ENCODE results near the gene ANXA1. TPM values are rescaled to one million over a fixed set of nuclear protein-coding genes. Genes with fewer than 3 reads are reported as not detected.

ANXA1 gene
- total RNA-seq, 5 donors from 2014 or later (not counting 1 experiment from before 2014, with no cell fraction given) = 173 to 570 (median 200) TPM

DNA sequence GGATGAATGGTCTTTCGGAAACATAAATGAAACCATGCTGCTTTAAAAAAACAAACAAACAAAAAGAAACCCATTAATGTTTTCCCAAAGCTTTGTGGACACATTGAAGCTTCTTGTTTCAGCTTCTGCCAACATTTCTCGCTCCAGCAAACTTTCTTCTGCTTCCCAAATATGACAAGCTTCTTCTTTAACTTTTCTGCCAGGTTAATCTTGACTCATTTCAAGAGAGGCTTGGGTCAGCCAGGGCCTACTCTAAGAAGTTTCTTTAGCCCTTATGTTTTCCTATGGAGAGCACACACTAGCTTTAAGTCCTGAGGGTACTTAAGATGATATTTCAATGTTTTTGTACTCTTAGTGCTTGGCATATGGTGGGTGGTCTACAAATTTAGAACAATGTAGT is 6.1 kb downstream of the ANXA1 start:
- Histone ChIP-seq H3K36me3 (ENCODE audit: control insufficient read depth in 2 of 2, extremely low read depth in 1 of 2, insufficient read depth in 1 of 2, low read length in 1 of 2) (peaks cover 0 to 39% of the 10 kb centered on the region in 2 donors), H3K4me1 (ENCODE audit: control insufficient read depth in 1 of 2, extremely low read depth in 1 of 2, insufficient read depth in 2 of 2, low read length in 2 of 2) (peaks cover 22 to 41% of the 10 kb centered on the region in 2 experiments), H3K9me3 (no peaks in the 10 kb centered on the region), H3K27ac (ENCODE audit: low read length) (peak overlapping the region; percentile 28), H3K4me3 (ENCODE audit: control insufficient read depth in 1 of 2, extremely low read depth in 1 of 2, low read length in 1 of 2) (no peak overlapping the region), H3K27me3 (replicated peaks in 1 of 2; ENCODE audit: control insufficient read depth in 2 of 2, extremely low read depth in 1 of 2, insufficient read depth in 2 of 2, low read length in 1 of 2) (no peaks in the 10 kb centered on the region)
- peak overlapping the region; percentile 38 to 49 (median 39) for H3K4me3 Mint-ChIP-seq
- ChIA-PET CTCF (interaction anchor here (0.6 to 2.0 kb wide), 4 partner anchors 15 to 1871 kb away, joined by 5 to 11 read pairs (median 8); no protein-coding TSS in a partner anchor), POLR2A (interaction anchor here (0.6 to 1.4 kb wide), 10 partner anchors 9 to 1435 kb away, joined by 3 to 9 read pairs (median 4); no protein-coding TSS in a partner anchor)
- no peak for ATAC-seq (replicated peaks in 1 of 4)
- WGBS (ENCODE audit: insufficient coverage) = 50% methylated on average over 1 of the region's 2 CpGs
- no peaks in the 10 kb centered on the region for H3K9me3 Mint-ChIP-seq
- H3K36me3 Mint-ChIP-seq = peaks cover 55% of the 10 kb centered on the region
- peak overlapping the region; percentile 61 to 71 for H3K27ac Mint-ChIP-seq
- no peaks in the 10 kb centered on the region for H3K27me3 Mint-ChIP-seq
- H3K4me1 Mint-ChIP-seq = peaks cover 59 to 73% (median 70%) of the 10 kb centered on the region in 3 donors
- no peak for DNase-seq

GRCh38 chr9:73158723-73159122 is 7.1 kb downstream of the ANXA1 start:
- peaks cover 0 to 47% of the 10 kb centered on the region in 2 donors for H3K36me3 ChIP-seq (ENCODE audit: control insufficient read depth in 2 of 2, extremely low read depth in 1 of 2, insufficient read depth in 1 of 2, low read length in 1 of 2)
- peaks cover 58 to 76% (median 69%) of the 10 kb centered on the region in 3 donors for H3K4me1 Mint-ChIP-seq
- H3K9me3 Mint-ChIP-seq = no peaks in the 10 kb centered on the region
- no peak overlapping the region for H3K27ac ChIP-seq (ENCODE audit: low read length)
- no peaks in the 10 kb centered on the region for H3K9me3 ChIP-seq
- peaks cover 61% of the 10 kb centered on the region for H3K36me3 Mint-ChIP-seq
- WGBS (ENCODE audit: insufficient coverage) = no CpG with 5 or more reads among the region's 6 CpGs
- no peak overlapping the region for H3K4me3 ChIP-seq (ENCODE audit: control insufficient read depth in 1 of 2, extremely low read depth in 1 of 2, low read length in 1 of 2)
- ChIA-PET CTCF (interaction anchor here (1.6 to 2.0 kb wide), 2 partner anchors 51 kb away, joined by 10 to 11 read pairs; no protein-coding TSS in a partner anchor), POLR2A (no interaction called here)
- peaks cover 24 to 35% of the 10 kb centered on the region in 2 experiments for H3K4me1 ChIP-seq (ENCODE audit: control insufficient read depth in 1 of 2, extremely low read depth in 1 of 2, insufficient read depth in 2 of 2, low read length in 2 of 2)
- H3K4me3 Mint-ChIP-seq = peak overlapping the region in 1 of 3 donors; percentile 45
- H3K27ac Mint-ChIP-seq = peak overlapping the region; percentile 24 to 67
- no peaks in the 10 kb centered on the region for H3K27me3 Mint-ChIP-seq
- no peaks in the 10 kb centered on the region for H3K27me3 ChIP-seq (replicated peaks in 1 of 2; ENCODE audit: control insufficient read depth in 2 of 2, extremely low read depth in 1 of 2, insufficient read depth in 2 of 2, low read length in 1 of 2)
- ATAC-seq (replicated peaks in 1 of 4) = no peak
- DNase-seq = no peak

- no peaks in the 10 kb centered on the region for H3K9me3 ChIP-seq
- ChIA-PET CTCF (interaction anchor here in 1 of 2 donors (1.6 kb wide), 1 partner anchor 15 kb away, joined by 5 read pairs; no protein-coding TSS in a partner anchor), POLR2A (interaction anchor here (0.8 to 2.4 kb wide), 2 partner anchors 11 to 47 kb away, joined by 3 to 8 read pairs; no protein-coding TSS in a partner anchor)
- peaks cover 38 to 61% (median 55%) of the 10 kb centered on the region in 3 donors for H3K4me1 Mint-ChIP-seq
- no peaks in the 10 kb centered on the region for H3K27me3 ChIP-seq (replicated peaks in 1 of 2; ENCODE audit: control insufficient read depth in 2 of 2, extremely low read depth in 1 of 2, insufficient read depth in 2 of 2, low read length in 1 of 2)
- no peaks in the 10 kb centered on the region for H3K27me3 Mint-ChIP-seq
- ATAC-seq (replicated peaks in 1 of 4) = no peak
- peaks cover 62% of the 10 kb centered on the region for H3K36me3 Mint-ChIP-seq
- DNase-seq = no peak
- WGBS (ENCODE audit: insufficient coverage) = 100% methylated on average over 2 of the region's 5 CpGs
- peak overlapping the region; percentile 28 to 36 for H3K27ac Mint-ChIP-seq
- peaks cover 0 to 66% of the 10 kb centered on the region in 2 donors for H3K36me3 ChIP-seq (ENCODE audit: control insufficient read depth in 2 of 2, extremely low read depth in 1 of 2, insufficient read depth in 1 of 2, low read length in 1 of 2)
- peak overlapping the region; percentile 6 for H3K27ac ChIP-seq (ENCODE audit: low read length)
- no peak overlapping the region for H3K4me3 ChIP-seq (ENCODE audit: control insufficient read depth in 1 of 2, extremely low read depth in 1 of 2, low read length in 1 of 2)
- peaks cover 14 to 20% of the 10 kb centered on the region in 2 experiments for H3K4me1 ChIP-seq (ENCODE audit: control insufficient read depth in 1 of 2, extremely low read depth in 1 of 2, insufficient read depth in 2 of 2, low read length in 2 of 2)
- H3K4me3 Mint-ChIP-seq = no peak overlapping the region
- H3K9me3 Mint-ChIP-seq = no peaks in the 10 kb centered on the region
Measured at GRCh38 chr9:73160868-73161267, 9.2 kb downstream of the ANXA1 start.

DNA sequence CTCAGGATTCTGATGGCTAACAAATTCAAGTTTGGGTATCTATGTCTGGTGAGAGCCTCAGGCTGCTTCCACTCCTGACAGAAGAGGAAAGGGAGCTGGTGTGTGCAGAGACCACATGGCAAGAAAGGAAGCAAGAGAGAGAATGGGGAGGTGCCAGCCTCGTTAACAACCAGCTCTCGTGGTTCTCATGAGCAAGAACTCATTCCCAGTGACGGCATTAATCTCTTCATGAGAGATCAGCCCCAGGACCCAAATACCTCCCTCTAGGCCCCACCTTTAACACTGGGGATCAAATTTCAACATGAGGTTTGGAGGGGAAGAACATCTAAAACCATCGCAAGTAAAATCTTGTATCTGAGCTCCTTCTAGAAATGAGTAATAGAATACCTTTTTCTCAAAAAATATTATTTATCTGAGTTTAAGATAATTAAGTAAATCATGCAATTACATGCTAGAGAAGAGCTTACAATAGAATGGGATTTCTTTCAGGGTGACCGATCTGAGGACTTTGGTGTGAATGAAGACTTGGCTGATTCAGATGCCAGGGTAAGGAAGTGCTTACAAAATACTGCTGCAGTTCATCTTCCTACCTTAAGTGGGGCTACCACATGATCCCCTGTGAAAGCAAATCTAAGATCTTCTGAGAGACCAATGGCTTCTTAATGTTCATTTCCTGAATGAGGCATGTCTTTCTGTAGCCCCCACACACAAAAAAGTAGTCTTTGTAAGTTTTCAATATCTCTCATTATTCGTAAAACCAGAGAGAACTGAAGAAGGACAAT is 11.5 kb downstream of the ANXA1 start:
- no peaks in the 10 kb centered on the region for H3K27me3 ChIP-seq (replicated peaks in 1 of 2; ENCODE audit: control insufficient read depth in 2 of 2, extremely low read depth in 1 of 2, insufficient read depth in 2 of 2, low read length in 1 of 2)
- no CpG with 5 or more reads among the region's 6 CpGs for WGBS (ENCODE audit: insufficient coverage)
- peaks cover 39 to 59% (median 56%) of the 10 kb centered on the region in 3 donors for H3K4me1 Mint-ChIP-seq

DNA sequence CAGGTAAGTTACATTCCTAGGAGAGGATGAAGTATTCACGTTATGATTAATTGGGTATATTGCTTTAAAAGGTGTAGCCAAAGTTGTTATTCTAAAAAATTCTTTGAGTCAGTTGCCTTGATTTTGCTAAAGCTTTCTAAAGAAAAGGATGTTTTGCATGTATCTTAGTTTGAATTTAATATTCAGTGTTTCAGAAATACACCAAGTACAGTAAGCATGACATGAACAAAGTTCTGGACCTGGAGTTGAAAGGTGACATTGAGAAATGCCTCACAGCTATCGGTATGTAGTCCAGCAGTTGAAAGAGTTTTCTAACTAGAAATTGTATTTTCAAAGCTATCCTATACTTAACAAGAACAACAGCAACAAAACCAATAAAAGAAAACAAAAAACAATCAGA is 14.2 kb downstream of the ANXA1 start:
- no peak overlapping the region for H3K4me3 ChIP-seq (ENCODE audit: control insufficient read depth in 1 of 2, extremely low read depth in 1 of 2, low read length in 1 of 2)
- Mint-ChIP-seq H3K27me3 (no peaks in the 10 kb centered on the region), H3K36me3 (peaks cover 58% of the 10 kb centered on the region), H3K9me3 (no peaks in the 10 kb centered on the region), H3K4me1 (peaks cover 30 to 41% (median 38%) of the 10 kb centered on the region in 3 donors), H3K4me3 (no peak overlapping the region), H3K27ac (peak overlapping the region; percentile 48 to 52)
- ChIA-PET POLR2A (interaction anchor here (0.6 to 1.8 kb wide), 5 partner anchors 8 to 53 kb away, joined by 3 to 8 read pairs (median 3); no protein-coding TSS in a partner anchor), CTCF (interaction anchor here in 1 of 2 donors (0.6 to 1.0 kb wide), 2 partner anchors 11 to 12 kb away, joined by 3 to 4 read pairs; no protein-coding TSS in a partner anchor)
- no peak overlapping the region for H3K27ac ChIP-seq (ENCODE audit: low read length)
- H3K9me3 ChIP-seq = no peaks in the 10 kb centered on the region
- no peak for DNase-seq
- peaks cover 0 to 4% of the 10 kb centered on the region in 2 experiments for H3K4me1 ChIP-seq (ENCODE audit: control insufficient read depth in 1 of 2, extremely low read depth in 1 of 2, insufficient read depth in 2 of 2, low read length in 2 of 2)
- peaks cover 0 to 75% of the 10 kb centered on the region in 2 donors for H3K36me3 ChIP-seq (ENCODE audit: control insufficient read depth in 2 of 2, extremely low read depth in 1 of 2, insufficient read depth in 1 of 2, low read length in 1 of 2)
- WGBS (ENCODE audit: insufficient coverage) = 85% methylated on average over 2 of the region's 2 CpGs
- H3K27me3 ChIP-seq (replicated peaks in 1 of 2; ENCODE audit: control insufficient read depth in 2 of 2, extremely low read depth in 1 of 2, insufficient read depth in 2 of 2, low read length in 1 of 2) = no peaks in the 10 kb centered on the region
- no peak for ATAC-seq (replicated peaks in 1 of 4)

More for the DNA sequence above, 11.5 kb downstream of the ANXA1 start:
- H3K4me1 ChIP-seq (ENCODE audit: control insufficient read depth in 1 of 2, extremely low read depth in 1 of 2, insufficient read depth in 2 of 2, low read length in 2 of 2) = peaks cover 6 to 7% of the 10 kb centered on the region in 2 experiments
- POLR2A ChIA-PET = interaction anchor here in 1 of 2 donors (0.6 to 1.1 kb wide), 3 partner anchors 8 to 68 kb away, joined by 4 to 9 read pairs (median 7); no protein-coding TSS in a partner anchor
- H3K4me3 ChIP-seq (ENCODE audit: control insufficient read depth in 1 of 2, extremely low read depth in 1 of 2, low read length in 1 of 2) = no peak overlapping the region
- no peaks in the 10 kb centered on the region for H3K9me3 ChIP-seq
- peaks cover 0 to 88% of the 10 kb centered on the region in 2 donors for H3K36me3 ChIP-seq (ENCODE audit: control insufficient read depth in 2 of 2, extremely low read depth in 1 of 2, insufficient read depth in 1 of 2, low read length in 1 of 2)
- Mint-ChIP-seq H3K36me3 (peaks cover 74% of the 10 kb centered on the region), H3K27ac (peak overlapping the region; percentile 80 to 83), H3K9me3 (no peaks in the 10 kb centered on the region), H3K27me3 (no peaks in the 10 kb centered on the region), H3K4me3 (no peak overlapping the region)
- CTCF ChIA-PET = interaction anchor here (1.0 to 1.3 kb wide), 5 partner anchors 18 to 56 kb away, joined by 3 to 8 read pairs (median 4); no protein-coding TSS in a partner anchor
- peak in 2 of 4 experiments; percentile 43 to 50 for ATAC-seq (replicated peaks in 1 of 4)
- peak in 1 of 35 experiments; percentile 39 for DNase-seq
- H3K27ac ChIP-seq (ENCODE audit: low read length) = peak overlapping the region; percentile 15

DNA sequence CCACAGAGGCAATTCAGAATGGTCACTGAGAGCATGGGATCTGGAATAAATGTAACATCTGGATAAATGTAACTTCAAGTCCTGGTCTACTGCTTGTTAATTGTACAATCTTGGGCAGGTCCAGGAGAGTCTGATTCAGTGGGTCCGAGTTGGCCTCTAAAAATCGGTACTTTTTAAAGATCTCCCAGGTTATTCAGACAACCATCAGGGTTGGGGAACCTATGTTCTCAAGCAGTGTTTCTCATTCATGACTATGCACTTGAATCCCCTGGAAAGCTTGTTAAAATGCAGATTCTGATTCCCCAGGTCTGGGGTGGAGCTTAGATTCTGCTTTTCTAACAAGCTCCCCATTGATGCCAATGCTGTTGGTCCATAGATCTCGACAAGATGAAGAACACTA is 14.8 kb downstream of the ANXA1 start:
- CTCF ChIA-PET = interaction anchor here in 1 of 2 donors (0.6 to 1.0 kb wide), 2 partner anchors 11 to 12 kb away, joined by 3 to 4 read pairs; no protein-coding TSS in a partner anchor

More for the DNA sequence above, 14.8 kb downstream of the ANXA1 start:
- Mint-ChIP-seq H3K4me3 (no peak overlapping the region), H3K27ac (peak overlapping the region; percentile 48 to 88), H3K4me1 (peaks cover 30 to 41% (median 38%) of the 10 kb centered on the region in 3 donors), H3K27me3 (no peaks in the 10 kb centered on the region), H3K9me3 (no peaks in the 10 kb centered on the region), H3K36me3 (peaks cover 60% of the 10 kb centered on the region)
- no peak overlapping the region for H3K4me3 ChIP-seq (ENCODE audit: control insufficient read depth in 1 of 2, extremely low read depth in 1 of 2, low read length in 1 of 2)
- DNase-seq = no peak
- H3K36me3 ChIP-seq (ENCODE audit: control insufficient read depth in 2 of 2, extremely low read depth in 1 of 2, insufficient read depth in 1 of 2, low read length in 1 of 2) = peaks cover 0 to 72% of the 10 kb centered on the region in 2 donors
- no peaks in the 10 kb centered on the region for H3K27me3 ChIP-seq (replicated peaks in 1 of 2; ENCODE audit: control insufficient read depth in 2 of 2, extremely low read depth in 1 of 2, insufficient read depth in 2 of 2, low read length in 1 of 2)
- WGBS (ENCODE audit: insufficient coverage) = 100% methylated on average over 2 of the region's 3 CpGs
- no peak for ATAC-seq (replicated peaks in 1 of 4)
- POLR2A ChIA-PET = interaction anchor here (0.6 to 1.8 kb wide), 5 partner anchors 9 to 54 kb away, joined by 3 to 8 read pairs (median 3); no protein-coding TSS in a partner anchor
- H3K9me3 ChIP-seq = no peaks in the 10 kb centered on the region
- H3K27ac ChIP-seq (ENCODE audit: low read length) = no peak overlapping the region
- H3K4me1 ChIP-seq (ENCODE audit: control insufficient read depth in 1 of 2, extremely low read depth in 1 of 2, insufficient read depth in 2 of 2, low read length in 2 of 2) = peaks cover 0 to 4% of the 10 kb centered on the region in 2 experiments
